SK-N-SH (cell line): ENCODE results near the gene CHRM4. TPM values are rescaled to one million over a fixed set of nuclear protein-coding genes. Genes with fewer than 3 reads are reported as not detected.
A peak's percentile ranks its signal among the peaks of the same experiment; 100 is the strongest.

ENCODE experiments used
- CTCF ChIA-PET: fragments of 300-600, 350-600 bp; formaldehyde crosslinking; extraction: SDS; loops from one replicate; lab custom pipeline; 2021; lab: Yijun Ruan, JAX
- POLR2A ChIA-PET: fragments of 350-600 bp; sonication (Branson Sonifier 250); formaldehyde crosslinking; extraction: SDS; loops from one replicate; lab custom pipeline; 2020; ENCODE audit warnings: antibody characterized with exemption, inconsistent platforms; lab: Yijun Ruan, JAX
- DNase-seq: peaks from one replicate; pipeline ENCODE4 v3.0.0; 2012
- H2AFZ ChIP-seq: fragments of 200-600 bp; sonication (generic); 2 replicates; pipeline ENCODE4 v1.8.1; 2016; ENCODE audit warnings: antibody characterized with exemption, mild to moderate bottlenecking, low read depth
- H3F3A ChIP-seq: fragments of 200-600 bp; sonication (generic); replicated peaks from 2 replicates; pipeline ENCODE3; 2016; ENCODE audit warnings: antibody characterized with exemption, mild to moderate bottlenecking; ENCODE audit not compliant: insufficient read depth
- H3K27ac ChIP-seq, 2 experiments: fragments of 200-500 bp in 1 of 2; fragments of 200-600 bp in 1 of 2; sonication (Bioruptor generic) in 1 of 2; sonication (generic), shearing (Covaris generic) in 1 of 2; 2 replicates each; pipeline versions ENCODE4 v1.5.1 to v1.6.1; 2014 to 2016; ENCODE audit warnings: low read depth in 2 of 2, inconsistent platforms in 1 of 2, low read length in 1 of 2, mild to moderate bottlenecking in 1 of 2, mixed read lengths in 1 of 2
- H3K27me3 ChIP-seq: fragments of 200-600 bp; sonication (generic), shearing (Covaris generic); 2 replicates; pipeline ENCODE4 v1.6.1; 2016; ENCODE audit warnings: mixed run types; ENCODE audit not compliant: insufficient read depth
- H3K36me3 ChIP-seq, 2 experiments: fragments of 200-500 bp in 1 of 2; fragments of 200-600 bp in 1 of 2; sonication (Bioruptor generic) in 1 of 2; sonication (generic) in 1 of 2; replicated peaks in 1 of 2; 2 replicates each; pipeline versions ENCODE3 to v1.5.1; 2014 to 2016; ENCODE audit warnings: low read length in 1 of 2, mild to moderate bottlenecking in 1 of 2; ENCODE audit not compliant: insufficient read depth in 2 of 2, control insufficient read depth in 1 of 2
- H3K4me1 ChIP-seq, 2 experiments: fragments of 200-500 bp in 1 of 2; fragments of 200-600 bp in 1 of 2; sonication (Bioruptor generic) in 1 of 2; sonication (generic), shearing (Covaris generic) in 1 of 2; 2 replicates each; pipeline versions ENCODE4 v1.5.1 to v1.6.1; 2014 to 2016; ENCODE audit warnings: low read depth in 1 of 2, low read length in 1 of 2, mixed run types in 1 of 2; ENCODE audit not compliant: insufficient read depth in 2 of 2, control insufficient read depth in 1 of 2
- H3K4me2 ChIP-seq: fragments of 200-600 bp; sonication (generic), shearing (Covaris generic); 2 replicates; pipeline ENCODE4 v1.6.1; 2017; ENCODE audit warnings: mixed run types
- H3K4me3 ChIP-seq, 2 experiments: fragments of 200-500 bp in 1 of 2; fragments of 200-600 bp in 1 of 2; sonication (Bioruptor generic) in 1 of 2; sonication (generic), shearing (Covaris generic) in 1 of 2; 2 replicates each; pipeline versions ENCODE4 v1.5.1 to v1.8.1; 2014 to 2016; ENCODE audit warnings: low read depth in 2 of 2, inconsistent platforms in 1 of 2, low read length in 1 of 2, mild to moderate bottlenecking in 1 of 2, mixed read lengths in 1 of 2, moderate library complexity in 1 of 2
- H3K79me2 ChIP-seq: fragments of 200-600 bp; sonication (generic); 2 replicates; pipeline ENCODE4 v1.8.1; 2017; ENCODE audit warnings: mild to moderate bottlenecking; ENCODE audit not compliant: insufficient read depth
- H3K9ac ChIP-seq: fragments of 200-600 bp; sonication (generic); 2 replicates; pipeline ENCODE4 v1.6.1; 2017; ENCODE audit warnings: mixed run types
- H3K9me2 ChIP-seq: fragments of 200-600 bp; sonication (generic); 2 replicates; pipeline ENCODE4 v1.6.1; 2017; ENCODE audit warnings: mixed run types
- H3K9me3 ChIP-seq: fragments of 200-600 bp; sonication (generic); 2 replicates; pipeline ENCODE4 v1.6.1; 2017; ENCODE audit warnings: mixed run types, mild to moderate bottlenecking, moderate library complexity
- H4K20me1 ChIP-seq: fragments of 200-600 bp; sonication (generic); 2 replicates; pipeline ENCODE4 v1.6.1; 2017; ENCODE audit warnings: mild to moderate bottlenecking, mixed run types; ENCODE audit not compliant: insufficient read depth
- EP300 ChIP-seq, 2 experiments: IDR thresholded peaks; 2 replicates each; pipeline versions ENCODE4 v1.4.0 to v1.6.1; 2012; ENCODE audit warnings: borderline replicate concordance in 1 of 2, low read depth in 1 of 2, low read length in 1 of 2
- FOSL2 ChIP-seq: IDR thresholded peaks from 2 replicates; pipeline ENCODE4 v1.4.0; 2012; ENCODE audit warnings: low read depth, mild to moderate bottlenecking, moderate library complexity, borderline replicate concordance
- GATA2 ChIP-seq: sonication (generic); formaldehyde crosslinking; IDR thresholded peaks from 2 replicates; pipeline ENCODE4 v1.5.0; 2020; ENCODE audit warnings: mild to moderate bottlenecking, missing genetic modification reagents
- JUND ChIP-seq: IDR thresholded peaks from 2 replicates; pipeline ENCODE4 v1.4.0; 2012
- MEF2A ChIP-seq: IDR thresholded peaks from 2 replicates; pipeline ENCODE4 v1.4.0; 2012; ENCODE audit warnings: low read depth, borderline replicate concordance
- MXI1 ChIP-seq: IDR thresholded peaks from 2 replicates; pipeline ENCODE4 v1.6.1; 2012; ENCODE audit warnings: mild to moderate bottlenecking, low read depth, low read length, improper control_type of control experiment
- NFIC ChIP-seq: IDR thresholded peaks from 2 replicates; pipeline ENCODE4 v1.4.0; 2012; ENCODE audit warnings: borderline replicate concordance
- NRF1 ChIP-seq: IDR thresholded peaks from 2 replicates; pipeline ENCODE4 v1.6.1; 2012; ENCODE audit warnings: low read depth, mild to moderate bottlenecking, low read length
- POLR2AphosphoS5 ChIP-seq: IDR thresholded peaks from 2 replicates; pipeline ENCODE4 v1.6.1; 2012; ENCODE audit warnings: low read depth, low read length
- RAD21 ChIP-seq: IDR thresholded peaks from 2 replicates; pipeline ENCODE4 v1.6.1; 2012; ENCODE audit warnings: mild to moderate bottlenecking, low read length
- RCOR1 ChIP-seq: fragments of 150-350 bp; IDR thresholded peaks from 2 replicates; pipeline ENCODE4 v1.6.1; 2017; ENCODE audit warnings: antibody characterized with exemption, low read length
- RFX5 ChIP-seq: IDR thresholded peaks from 2 replicates; pipeline ENCODE4 v1.6.1; 2012; ENCODE audit warnings: mild to moderate bottlenecking, improper control_type of control experiment, low read length
- RXRA ChIP-seq: IDR thresholded peaks from 2 replicates; pipeline ENCODE4 v1.4.0; 2012; ENCODE audit warnings: low read depth, mild to moderate bottlenecking, borderline replicate concordance
- SMC3 ChIP-seq: IDR thresholded peaks from 2 replicates; pipeline ENCODE4 v1.6.1; 2012; ENCODE audit warnings: low read depth, low read length, improper control_type of control experiment
- TCF12 ChIP-seq: IDR thresholded peaks from 2 replicates; pipeline ENCODE4 v1.4.0; 2012
- TEAD4 ChIP-seq: IDR thresholded peaks from 2 replicates; pipeline ENCODE4 v1.4.0; 2012; ENCODE audit warnings: mild to moderate bottlenecking, borderline replicate concordance; ENCODE audit not compliant: insufficient read depth
- YY1 ChIP-seq: IDR thresholded peaks from 2 replicates; pipeline ENCODE4 v1.4.0; 2012; ENCODE audit warnings: low read depth, mild to moderate bottlenecking
- WGBS: methylation state at CpG from one replicate; pipeline ENCODE4 v1.1.6; 2017; ENCODE audit warnings: low lambda C conversion rate; 5-methylcytosine and 5-hydroxymethylcytosine counted together
- polyA plus RNA-seq, 3 experiments: library from polyadenylated mRNA; depleted of rRNA; stranded (reverse); fragments of >200 nt; gene quantifications; 2 replicates each; pipeline ENCODE4 v1.2.3, GENCODE V29; 2012
- TF ChIP-seq, protein P1 (sequence below): fragments of 150-350 bp; IDR thresholded peaks from 2 replicates; pipeline ENCODE4 v1.6.1; 2016; ENCODE audit warnings: mild to moderate bottlenecking, low read depth, low read length
- TF ChIP-seq, protein P2 (sequence below): IDR thresholded peaks from 2 replicates; pipeline ENCODE4 v1.6.1; 2012; ENCODE audit warnings: mild to moderate bottlenecking, low read depth, low read length, moderate library complexity
- TF ChIP-seq, protein P3 (sequence below): fragments of 150-350 bp; IDR thresholded peaks from 2 replicates; pipeline ENCODE4 v1.6.1; 2017; ENCODE audit warnings: antibody characterized with exemption, low read length, low read depth, borderline replicate concordance
- TF ChIP-seq, protein P4 (sequence below): IDR thresholded peaks from 2 replicates; pipeline ENCODE4 v1.4.0; 2012; ENCODE audit warnings: low read depth, borderline replicate concordance
- TF ChIP-seq, protein P5 (sequence below): IDR thresholded peaks from 2 replicates; pipeline ENCODE4 v1.4.0; 2012; ENCODE audit warnings: low read depth, borderline replicate concordance
- TF ChIP-seq, protein P6 (sequence below): IDR thresholded peaks from 2 replicates; pipeline ENCODE4 v1.4.0; 2012; ENCODE audit warnings: low read depth

CHRM4 gene
- polyA plus RNA-seq, 1 of the 3 experiments (the other 2 are of a cell fraction), result 0.26 TPM

DNA sequence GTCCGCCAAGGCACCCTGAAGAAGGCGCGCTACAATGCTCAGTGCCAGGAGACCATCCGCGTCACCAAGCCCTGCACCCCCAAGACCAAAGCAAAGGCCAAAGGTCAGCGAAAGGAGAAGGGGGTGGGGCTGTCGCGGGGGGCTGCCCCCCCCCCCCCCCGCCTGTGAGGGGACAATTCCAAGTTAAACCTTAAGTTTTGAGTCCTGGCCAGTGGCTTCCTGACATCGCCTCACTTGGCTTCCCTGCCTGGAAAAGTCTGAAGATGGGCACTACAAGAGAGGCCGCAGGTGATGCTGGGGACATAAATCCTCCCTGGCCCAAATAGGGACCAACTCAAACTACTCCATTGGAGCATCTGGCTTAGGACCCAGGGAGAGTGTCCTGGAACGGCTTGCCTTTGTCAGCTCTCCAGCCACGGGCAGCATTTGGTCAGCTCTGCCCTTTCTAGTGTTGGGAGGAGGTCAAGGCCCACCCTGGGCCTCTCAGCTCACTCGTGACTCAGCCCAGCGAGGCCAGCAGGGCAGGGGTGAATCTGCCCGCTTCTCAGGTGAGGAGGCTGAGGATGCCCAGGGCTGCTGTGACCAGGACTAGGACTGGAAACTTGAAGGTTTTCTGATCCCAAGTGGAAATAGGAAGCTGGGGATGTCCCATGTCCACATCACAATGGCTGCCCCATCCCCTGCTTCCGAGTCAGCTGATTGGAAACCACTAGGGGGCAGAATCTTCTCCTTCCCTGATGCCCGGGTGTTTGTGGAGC is 8.8 kb downstream of the CHRM4 start:
- ChIA-PET POLR2A (interaction anchor here (0.6 to 1.1 kb wide), 2 partner anchors 22 to 262 kb away, joined by 3 read pairs; partner anchors contain the start of gene PHF21A), CTCF (interaction anchor here (0.7 to 2.7 kb wide), 25 partner anchors 9 to 235 kb away, joined by 3 to 28 read pairs (median 4); partner anchors contain the start of genes ATG13, CHRM4 and DGKZ)
- Histone ChIP-seq H3K9ac (peak overlapping the region; percentile 84), H3K4me1 (peaks cover 10 to 23% of the 10 kb centered on the region in 2 experiments; a peak in 2 of 4 replicates), H3K9me2 (no peaks in the 10 kb centered on the region), H3K27ac (peak overlapping the region; percentile 15 to 88; a peak in 1 of 4 replicates), H3K27me3 (no peaks in the 10 kb centered on the region), H3K4me2 (peak overlapping the region; percentile 90), H3K4me3 (peak overlapping the region; percentile 71 to 88), H3K9me3 (no peaks in the 10 kb centered on the region), H2AFZ (no peak overlapping the region), H3K79me2 (no peaks in the 10 kb centered on the region; the same call in 1 of the 2 replicates), H3F3A (peaks cover 3% of the 10 kb centered on the region), H4K20me1 (no peaks in the 10 kb centered on the region), H3K36me3 (peaks cover 0 to 9% of the 10 kb centered on the region in 2 experiments)
- peak; percentile 83 for DNase-seq
- 33% methylated on average over 7 of the region's 18 CpGs for WGBS
- TF ChIP-seq, protein P1, sequence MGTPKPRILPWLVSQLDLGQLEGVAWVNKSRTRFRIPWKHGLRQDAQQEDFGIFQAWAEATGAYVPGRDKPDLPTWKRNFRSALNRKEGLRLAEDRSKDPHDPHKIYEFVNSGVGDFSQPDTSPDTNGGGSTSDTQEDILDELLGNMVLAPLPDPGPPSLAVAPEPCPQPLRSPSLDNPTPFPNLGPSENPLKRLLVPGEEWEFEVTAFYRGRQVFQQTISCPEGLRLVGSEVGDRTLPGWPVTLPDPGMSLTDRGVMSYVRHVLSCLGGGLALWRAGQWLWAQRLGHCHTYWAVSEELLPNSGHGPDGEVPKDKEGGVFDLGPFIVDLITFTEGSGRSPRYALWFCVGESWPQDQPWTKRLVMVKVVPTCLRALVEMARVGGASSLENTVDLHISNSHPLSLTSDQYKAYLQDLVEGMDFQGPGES, result no peak
- no peak for TF ChIP-seq NRF1
- TF ChIP-seq RFX5, result no peak
- no peak for TF ChIP-seq FOSL2
- no peak for TF ChIP-seq NFIC
- TF ChIP-seq TCF12, result no peak
- TF ChIP-seq, protein P2, sequence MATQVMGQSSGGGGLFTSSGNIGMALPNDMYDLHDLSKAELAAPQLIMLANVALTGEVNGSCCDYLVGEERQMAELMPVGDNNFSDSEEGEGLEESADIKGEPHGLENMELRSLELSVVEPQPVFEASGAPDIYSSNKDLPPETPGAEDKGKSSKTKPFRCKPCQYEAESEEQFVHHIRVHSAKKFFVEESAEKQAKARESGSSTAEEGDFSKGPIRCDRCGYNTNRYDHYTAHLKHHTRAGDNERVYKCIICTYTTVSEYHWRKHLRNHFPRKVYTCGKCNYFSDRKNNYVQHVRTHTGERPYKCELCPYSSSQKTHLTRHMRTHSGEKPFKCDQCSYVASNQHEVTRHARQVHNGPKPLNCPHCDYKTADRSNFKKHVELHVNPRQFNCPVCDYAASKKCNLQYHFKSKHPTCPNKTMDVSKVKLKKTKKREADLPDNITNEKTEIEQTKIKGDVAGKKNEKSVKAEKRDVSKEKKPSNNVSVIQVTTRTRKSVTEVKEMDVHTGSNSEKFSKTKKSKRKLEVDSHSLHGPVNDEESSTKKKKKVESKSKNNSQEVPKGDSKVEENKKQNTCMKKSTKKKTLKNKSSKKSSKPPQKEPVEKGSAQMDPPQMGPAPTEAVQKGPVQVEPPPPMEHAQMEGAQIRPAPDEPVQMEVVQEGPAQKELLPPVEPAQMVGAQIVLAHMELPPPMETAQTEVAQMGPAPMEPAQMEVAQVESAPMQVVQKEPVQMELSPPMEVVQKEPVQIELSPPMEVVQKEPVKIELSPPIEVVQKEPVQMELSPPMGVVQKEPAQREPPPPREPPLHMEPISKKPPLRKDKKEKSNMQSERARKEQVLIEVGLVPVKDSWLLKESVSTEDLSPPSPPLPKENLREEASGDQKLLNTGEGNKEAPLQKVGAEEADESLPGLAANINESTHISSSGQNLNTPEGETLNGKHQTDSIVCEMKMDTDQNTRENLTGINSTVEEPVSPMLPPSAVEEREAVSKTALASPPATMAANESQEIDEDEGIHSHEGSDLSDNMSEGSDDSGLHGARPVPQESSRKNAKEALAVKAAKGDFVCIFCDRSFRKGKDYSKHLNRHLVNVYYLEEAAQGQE, result no peak
- TF ChIP-seq RCOR1, result no peak
- TF ChIP-seq, protein P3, sequence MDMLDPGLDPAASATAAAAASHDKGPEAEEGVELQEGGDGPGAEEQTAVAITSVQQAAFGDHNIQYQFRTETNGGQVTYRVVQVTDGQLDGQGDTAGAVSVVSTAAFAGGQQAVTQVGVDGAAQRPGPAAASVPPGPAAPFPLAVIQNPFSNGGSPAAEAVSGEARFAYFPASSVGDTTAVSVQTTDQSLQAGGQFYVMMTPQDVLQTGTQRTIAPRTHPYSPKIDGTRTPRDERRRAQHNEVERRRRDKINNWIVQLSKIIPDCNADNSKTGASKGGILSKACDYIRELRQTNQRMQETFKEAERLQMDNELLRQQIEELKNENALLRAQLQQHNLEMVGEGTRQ, result no peak
- no peak for TF ChIP-seq EP300 (IDR thresholded peaks at IDR 0.05; ENCODE audit: borderline replicate concordance in 1 of 2, low read depth in 1 of 2, low read length in 1 of 2)
- TF ChIP-seq RXRA, result no peak
- peak; percentile 27; the same call in 1 of the 2 replicates for TF ChIP-seq MXI1
- peak; percentile 47 for TF ChIP-seq RAD21
- no peak for TF ChIP-seq JUND
- no peak for TF ChIP-seq POLR2AphosphoS5
- TF ChIP-seq, protein P4, sequence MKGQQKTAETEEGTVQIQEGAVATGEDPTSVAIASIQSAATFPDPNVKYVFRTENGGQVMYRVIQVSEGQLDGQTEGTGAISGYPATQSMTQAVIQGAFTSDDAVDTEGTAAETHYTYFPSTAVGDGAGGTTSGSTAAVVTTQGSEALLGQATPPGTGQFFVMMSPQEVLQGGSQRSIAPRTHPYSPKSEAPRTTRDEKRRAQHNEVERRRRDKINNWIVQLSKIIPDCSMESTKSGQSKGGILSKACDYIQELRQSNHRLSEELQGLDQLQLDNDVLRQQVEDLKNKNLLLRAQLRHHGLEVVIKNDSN, result no peak
- no peak for TF ChIP-seq MEF2A
- TF ChIP-seq, protein P5, sequence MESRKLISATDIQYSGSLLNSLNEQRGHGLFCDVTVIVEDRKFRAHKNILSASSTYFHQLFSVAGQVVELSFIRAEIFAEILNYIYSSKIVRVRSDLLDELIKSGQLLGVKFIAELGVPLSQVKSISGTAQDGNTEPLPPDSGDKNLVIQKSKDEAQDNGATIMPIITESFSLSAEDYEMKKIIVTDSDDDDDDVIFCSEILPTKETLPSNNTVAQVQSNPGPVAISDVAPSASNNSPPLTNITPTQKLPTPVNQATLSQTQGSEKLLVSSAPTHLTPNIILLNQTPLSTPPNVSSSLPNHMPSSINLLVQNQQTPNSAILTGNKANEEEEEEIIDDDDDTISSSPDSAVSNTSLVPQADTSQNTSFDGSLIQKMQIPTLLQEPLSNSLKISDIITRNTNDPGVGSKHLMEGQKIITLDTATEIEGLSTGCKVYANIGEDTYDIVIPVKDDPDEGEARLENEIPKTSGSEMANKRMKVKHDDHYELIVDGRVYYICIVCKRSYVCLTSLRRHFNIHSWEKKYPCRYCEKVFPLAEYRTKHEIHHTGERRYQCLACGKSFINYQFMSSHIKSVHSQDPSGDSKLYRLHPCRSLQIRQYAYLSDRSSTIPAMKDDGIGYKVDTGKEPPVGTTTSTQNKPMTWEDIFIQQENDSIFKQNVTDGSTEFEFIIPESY, result no peak
- TF ChIP-seq TEAD4, result no peak
- peak; percentile 33 for TF ChIP-seq SMC3
- TF ChIP-seq GATA2 (CRISPR knock-in tag), result no peak
- peak; percentile 75; the same call in 1 of the 2 replicates for TF ChIP-seq YY1
- TF ChIP-seq, protein P6, sequence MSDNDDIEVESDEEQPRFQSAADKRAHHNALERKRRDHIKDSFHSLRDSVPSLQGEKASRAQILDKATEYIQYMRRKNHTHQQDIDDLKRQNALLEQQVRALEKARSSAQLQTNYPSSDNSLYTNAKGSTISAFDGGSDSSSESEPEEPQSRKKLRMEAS, result no peak
